HPDE6-E6E7 (cell line): ENCODE results near the gene ENDOV.

Source experiments
- DNase-seq: peaks from one replicate; pipeline ENCODE4 v3.0.0; 2011; ENCODE audit warnings: missing footprints; ENCODE audit errors: extremely low spot score

Gene ENDOV

DNA sequence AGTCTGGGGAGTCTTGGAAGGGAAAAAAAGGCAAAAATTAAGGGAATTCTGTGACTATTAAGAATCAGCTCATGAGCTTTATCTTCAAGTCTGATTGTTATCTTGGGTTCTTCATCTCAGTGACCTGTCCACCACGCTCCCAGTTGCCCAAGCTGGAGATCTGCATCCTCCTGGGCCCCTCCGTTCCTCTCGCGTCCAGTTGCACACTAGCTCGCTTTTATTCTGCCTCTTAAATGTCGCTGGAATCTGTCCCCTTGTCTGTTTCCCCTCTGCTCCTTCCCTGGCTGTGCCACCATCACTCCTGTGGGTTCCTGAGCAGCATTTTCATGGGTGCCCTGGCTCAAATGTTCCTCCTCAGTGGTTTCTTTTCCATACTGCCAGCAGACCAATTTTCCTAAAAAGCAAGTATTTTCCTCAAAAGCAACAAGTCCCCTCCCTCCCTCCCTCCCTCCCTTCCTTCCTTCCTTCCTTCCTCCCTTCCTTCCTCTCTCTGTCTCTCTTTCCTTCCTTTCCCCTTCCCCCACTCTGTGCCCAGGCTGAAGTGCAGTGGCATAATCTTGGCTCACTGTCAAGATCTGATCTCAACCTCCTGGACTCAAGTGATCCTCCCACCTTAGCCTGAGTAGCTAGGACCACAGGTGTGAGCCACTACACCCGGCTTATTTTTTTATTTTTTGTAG, 1.4 kb downstream of the ENDOV start:
- no peak for DNase-seq

DNA sequence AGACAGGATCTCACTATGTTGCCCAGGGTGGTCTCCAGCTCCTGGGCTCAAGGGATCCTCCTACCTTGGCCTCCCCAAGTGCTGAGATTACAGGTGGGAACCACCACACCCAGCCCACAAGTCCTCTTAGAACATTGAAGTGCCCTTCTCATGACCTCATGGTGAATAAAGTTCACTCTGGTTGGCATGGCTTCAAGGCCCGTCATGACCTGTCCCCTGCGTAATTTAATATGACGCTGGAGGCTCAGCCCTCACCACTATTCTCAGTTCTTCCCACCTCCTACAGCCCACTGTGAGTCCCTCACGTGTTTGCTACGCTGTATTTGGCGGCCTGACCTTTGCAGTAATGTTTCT, 1.9 kb downstream of the ENDOV start:
- DNase-seq: no peak

- no peak for DNase-seq
These were observed 3.6 kb downstream of the ENDOV start for GRCh38 chr17:80418589-80418988.

GRCh38 chr17:80419255-80419654, 4.3 kb downstream of the ENDOV start:
- DNase-seq: no peak

- DNase-seq: no peak
These were observed 6.6 kb downstream of the ENDOV start for GRCh38 chr17:80421381-80422090.

DNA sequence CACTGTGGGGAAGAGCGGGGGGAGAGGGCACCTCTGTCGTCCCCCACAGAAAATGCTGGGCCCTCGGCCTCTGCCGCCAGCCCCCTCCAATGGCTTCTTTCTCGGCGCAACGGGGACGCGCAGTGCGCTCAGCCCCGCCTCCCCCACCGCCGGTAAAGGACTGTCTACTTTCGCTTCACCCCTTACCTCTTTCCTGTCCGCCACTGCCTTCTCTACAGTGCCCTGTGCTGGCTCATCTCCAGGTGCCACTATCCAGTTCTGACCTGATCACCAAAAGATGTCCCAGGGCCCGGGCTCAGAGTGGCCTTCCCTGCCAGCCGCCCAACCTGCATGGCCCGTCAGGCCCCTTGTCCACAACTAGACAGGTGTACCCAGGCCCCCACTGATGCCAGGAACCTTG, 7.3 kb downstream of the ENDOV start:
- no peak for DNase-seq

DNA sequence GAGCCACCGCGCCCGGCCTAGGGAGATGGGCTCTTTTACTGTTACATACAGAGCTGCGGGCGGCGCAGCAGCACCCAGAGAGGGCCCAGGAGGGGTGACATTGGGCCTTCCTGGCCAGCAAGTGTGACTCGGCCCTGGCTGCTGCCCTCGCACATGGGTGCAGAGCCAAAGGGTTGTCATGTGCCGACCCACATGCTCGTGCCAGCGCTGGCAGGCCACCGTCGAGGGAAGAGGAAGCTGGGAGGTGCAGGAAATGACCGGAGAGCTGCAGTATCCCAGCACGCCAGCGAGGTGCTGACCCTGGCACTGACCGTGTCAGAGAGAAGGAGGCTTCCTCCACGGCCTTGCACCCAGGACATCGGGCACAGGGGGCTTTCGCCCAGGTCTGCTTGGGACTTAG, 8.0 kb downstream of the ENDOV start:
- DNase-seq: no peak

GRCh38 chr17:80423536-80424225, 8.7 kb downstream of the ENDOV start:
- DNase-seq: no peak

GRCh38 chr17:80424261-80424660, 9.3 kb downstream of the ENDOV start:
- DNase-seq: no peak

DNA sequence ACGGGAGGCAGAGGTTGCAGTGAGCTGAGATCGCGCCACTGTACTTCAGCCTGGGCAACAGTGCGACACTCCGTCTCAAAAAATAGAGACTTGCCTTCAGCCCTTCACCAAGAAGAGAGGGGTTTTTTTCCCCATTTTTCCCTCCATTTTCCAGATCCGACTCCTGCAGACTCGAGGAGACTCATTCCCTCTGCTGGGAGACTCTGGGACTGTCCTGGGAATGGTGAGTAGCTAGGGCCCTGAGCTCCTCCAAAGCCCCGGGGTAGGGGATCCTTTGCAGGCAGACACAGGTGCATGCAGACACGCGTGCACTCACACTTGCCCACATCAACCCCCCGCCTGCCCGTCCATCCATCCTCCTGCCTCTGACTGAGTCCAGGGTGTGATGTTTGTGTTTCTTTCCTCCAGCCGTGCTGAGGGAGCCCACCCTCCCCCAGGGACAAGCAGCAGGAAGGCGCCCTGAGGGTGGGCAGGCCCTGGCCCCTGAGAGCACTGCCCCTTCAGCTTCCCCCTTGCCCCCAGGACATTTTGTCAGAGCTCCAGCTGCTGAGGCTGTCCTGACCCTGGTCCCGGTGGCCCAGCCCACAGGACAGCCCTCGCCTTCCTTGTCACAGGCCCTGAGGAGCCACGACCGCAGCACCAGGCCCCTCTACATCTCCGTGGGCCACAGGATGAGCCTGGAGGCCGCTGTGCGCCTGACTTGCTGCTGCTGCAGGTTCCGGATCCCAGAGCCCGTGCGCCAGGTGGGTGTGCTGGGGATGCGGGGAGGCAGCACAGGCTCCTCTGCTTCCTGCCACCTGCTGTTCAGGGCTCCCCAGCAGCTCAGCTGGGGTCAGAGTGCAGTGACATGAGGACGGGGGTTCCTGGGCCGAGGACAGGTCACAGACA, 10.2 kb downstream of the ENDOV start:
- no peak for DNase-seq

DNA sequence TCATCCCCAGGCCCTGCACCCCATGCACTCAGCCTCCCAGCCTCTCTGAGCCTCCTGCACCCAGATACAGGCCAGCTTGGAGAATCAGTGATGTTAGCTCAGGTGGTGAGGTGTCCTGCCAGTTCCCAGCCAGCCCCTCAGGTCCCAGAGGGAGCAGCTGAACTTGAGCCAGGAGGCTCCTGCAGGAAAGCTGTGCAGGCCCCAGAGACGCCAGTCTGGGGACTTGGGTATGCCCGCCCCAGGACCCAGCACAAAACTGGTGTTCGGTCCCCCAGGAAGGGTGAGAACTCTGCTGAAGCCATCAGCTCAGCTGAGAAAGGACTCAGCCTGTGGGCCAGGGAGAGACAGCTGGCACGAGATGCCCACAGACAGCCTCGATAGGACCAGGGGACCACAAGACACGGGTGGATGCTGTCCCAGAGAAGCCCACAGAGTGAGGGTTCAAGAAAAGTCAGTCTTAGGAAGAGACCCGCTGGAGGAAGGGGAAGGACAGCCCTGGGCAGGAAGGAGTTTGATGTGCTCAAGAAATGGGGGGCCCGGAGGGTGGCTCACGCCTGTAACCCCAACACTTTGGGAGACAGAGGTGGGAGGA, 11.0 kb downstream of the ENDOV start:
- no peak for DNase-seq

GRCh38 chr17:80426671-80427326, 11.8 kb downstream of the ENDOV start:
- DNase-seq: peak; percentile 85

DNA sequence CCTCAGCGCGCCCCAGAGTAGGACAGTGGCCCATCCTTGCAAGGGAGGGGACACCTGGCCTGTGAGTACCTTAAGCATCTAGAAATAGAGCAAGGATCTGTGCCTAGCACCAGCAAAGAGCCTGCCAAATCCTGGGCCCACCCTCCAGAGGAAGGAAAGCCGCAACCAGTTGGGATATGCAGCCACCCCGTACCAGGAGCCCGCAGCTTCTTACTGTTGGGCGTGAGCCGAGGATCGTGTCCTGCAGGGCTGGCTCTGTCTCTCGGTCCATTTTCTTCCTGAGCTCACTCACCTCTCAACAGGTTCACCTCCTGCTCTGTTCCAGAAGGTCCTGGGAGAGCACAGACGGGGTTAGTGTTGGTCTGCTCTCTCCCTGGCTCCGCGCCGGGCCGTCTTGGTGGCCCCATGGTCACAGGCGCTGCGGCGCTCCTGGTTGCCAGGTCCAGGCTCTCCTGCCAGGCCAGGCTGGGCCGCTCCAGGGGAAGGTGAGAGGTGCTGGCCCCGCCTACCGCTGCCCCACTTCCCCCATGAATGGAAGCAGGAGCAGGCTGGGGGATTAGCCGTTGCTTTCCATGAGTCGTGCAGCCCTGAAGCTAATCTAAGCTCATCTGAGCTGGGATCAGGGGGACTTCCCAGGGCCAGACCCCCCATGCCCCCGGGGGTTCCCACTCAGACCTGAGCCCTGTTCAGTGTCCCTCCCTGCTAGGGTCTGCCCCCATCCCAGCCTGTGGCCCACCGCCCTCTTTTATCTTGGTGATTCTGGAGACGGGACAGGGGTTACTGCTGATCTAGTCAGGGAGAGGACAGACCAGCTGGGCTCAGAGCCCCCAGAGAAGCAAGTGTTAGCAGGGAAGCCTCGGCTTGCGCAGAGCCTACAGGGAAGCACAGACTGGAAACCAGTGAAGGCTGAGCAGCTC, 12.7 kb downstream of the ENDOV start:
- DNase-seq: no peak

GRCh38 chr17:80428363-80428762, 13.4 kb downstream of the ENDOV start:
- DNase-seq: no peak

- no peak for DNase-seq
These were observed 13.8 kb downstream of the ENDOV start for GRCh38 chr17:80428796-80429195.

DNA sequence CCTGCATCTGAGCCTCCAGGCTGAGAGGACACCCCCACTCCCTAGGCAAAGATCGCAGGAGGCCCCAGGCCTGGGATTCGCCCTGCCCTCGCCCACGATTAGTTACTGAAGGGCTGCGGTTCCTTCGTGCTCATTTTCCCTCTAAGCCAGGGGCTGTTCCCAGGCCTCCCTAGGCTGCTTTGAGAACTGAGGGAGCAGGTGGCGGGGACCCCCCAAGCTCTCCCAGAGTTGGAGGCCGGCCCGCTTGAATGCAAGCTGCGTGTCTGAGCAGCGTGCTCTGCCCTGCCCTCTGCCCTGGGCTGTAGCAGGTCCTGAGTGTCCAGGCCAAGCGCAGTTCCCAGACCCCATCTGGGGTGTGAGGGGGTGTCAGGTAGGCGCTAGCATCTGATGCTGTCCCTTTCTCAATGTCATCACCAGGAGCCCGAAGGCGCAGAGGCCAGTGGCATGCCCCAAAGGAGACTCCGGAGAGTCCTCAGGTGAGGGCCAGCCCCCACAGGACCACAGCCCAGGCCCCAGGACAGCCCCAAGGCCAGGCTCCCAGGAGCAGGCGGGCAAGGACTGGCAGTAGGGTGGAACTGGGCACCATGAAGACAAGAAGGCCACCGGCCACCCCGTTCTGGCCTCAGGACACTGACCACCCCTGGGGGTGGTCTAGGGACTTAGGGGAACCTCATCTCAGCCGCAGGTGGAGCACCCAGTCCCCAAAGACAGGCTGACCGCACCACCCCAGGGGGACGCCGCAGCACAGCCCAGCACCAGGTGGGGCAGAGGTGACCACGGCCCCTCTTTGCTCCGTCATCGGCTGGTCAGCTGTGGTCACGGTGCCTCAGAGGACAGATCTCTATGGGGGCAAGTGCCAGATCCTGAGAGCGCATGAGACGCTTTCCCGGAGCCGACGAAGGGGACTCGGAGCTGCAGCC, 14.6 kb downstream of the ENDOV start:
- DNase-seq: no peak

DNA sequence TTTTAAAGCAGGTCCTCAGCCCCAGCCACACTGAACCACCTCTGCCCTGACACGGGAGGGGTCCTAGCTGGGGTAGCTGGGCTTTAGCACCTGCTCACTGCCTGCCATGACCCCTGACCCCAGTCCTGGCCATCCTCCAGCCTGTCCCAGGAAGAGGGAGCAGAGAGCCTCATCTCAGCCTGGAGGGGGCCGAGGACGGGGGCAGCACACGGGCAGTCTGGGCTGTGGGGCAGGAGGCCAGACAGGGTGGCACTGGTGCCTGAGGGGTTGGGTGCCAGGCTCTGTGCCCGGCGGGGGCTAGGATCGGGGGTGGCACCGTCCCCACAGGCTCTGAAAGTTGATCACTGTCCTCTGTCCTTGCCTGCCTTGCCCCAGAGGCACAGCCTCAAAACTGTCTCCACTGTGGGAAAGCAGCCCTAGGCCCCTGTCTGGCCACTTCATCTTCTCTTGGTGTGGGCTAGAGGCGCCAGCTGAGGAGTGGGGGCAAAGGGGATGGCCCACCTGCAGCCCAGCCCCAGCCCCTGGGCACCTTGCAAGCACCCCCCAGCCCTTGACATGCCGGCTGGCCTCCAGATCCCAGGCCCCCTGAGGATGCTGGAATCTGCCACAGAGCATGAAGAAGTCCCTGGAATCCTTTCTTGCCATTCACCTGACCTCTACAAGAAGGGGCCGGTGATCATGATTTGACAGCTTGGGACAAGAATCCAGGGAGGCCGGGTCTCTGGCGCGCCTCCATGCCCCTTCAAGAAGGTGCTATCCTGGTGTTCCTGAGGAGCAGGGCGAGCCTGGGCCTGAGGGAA, 15.7 kb downstream of the ENDOV start:
- DNase-seq: no peak
